ENCODE results near the gene MINDY4.

Gene MINDY4

GRCh38 chr7:30906515-30907240, 135.5 kb downstream of the MINDY4 start:
- no peak for DNase-seq

GRCh38 chr7:30907527-30908267, 136.5 kb downstream of the MINDY4 start:
- DNase-seq, result no peak

GRCh38 chr7:30908681-30909080, 137.5 kb downstream of the MINDY4 start:
- DNase-seq, result no peak

- no peak for DNase-seq
These were observed 138.2 kb downstream of the MINDY4 start for GRCh38 chr7:30909431-30909830.

GRCh38 chr7:30910411-30911073, 139.3 kb downstream of the MINDY4 start:
- no peak for DNase-seq

GRCh38 chr7:30911133-30911532, 139.9 kb downstream of the MINDY4 start:
- DNase-seq, result no peak

GRCh38 chr7:30911561-30911969, 140.3 kb downstream of the MINDY4 start, which contains the start of gene AQP1:
Gene AQP1 (plus strand): TSS chr7:30911853. CDS start chr7:30911910, 57 bp downstream.
- no peak for DNase-seq

GRCh38 chr7:30912021-30912730, 141.0 kb downstream of the MINDY4 start:
- no peak for DNase-seq

GRCh38 chr7:30912731-30912985, 141.4 kb downstream of the MINDY4 start:
- DNase-seq, result no peak

- DNase-seq, result no peak
These were observed 142.0 kb downstream of the MINDY4 start for GRCh38 chr7:30912986-30913811.

GRCh38 chr7:30913821-30914515, 142.8 kb downstream of the MINDY4 start:
- DNase-seq, result no peak

GRCh38 chr7:30914596-30914995, 143.4 kb downstream of the MINDY4 start:
- peak; percentile 11 for DNase-seq

- DNase-seq, result no peak
These were observed 143.9 kb downstream of the MINDY4 start for GRCh38 chr7:30915005-30915601.

- no peak for DNase-seq
These were observed 144.5 kb downstream of the MINDY4 start for GRCh38 chr7:30915751-30916150.

- no peak for DNase-seq
These were observed 145.0 kb downstream of the MINDY4 start for GRCh38 chr7:30916255-30916654.

- DNase-seq, result no peak
These were observed 145.6 kb downstream of the MINDY4 start for GRCh38 chr7:30916767-30917166.

GRCh38 chr7:30917216-30917893, 146.1 kb downstream of the MINDY4 start:
- DNase-seq, result no peak

- no peak for DNase-seq
These were observed 147.5 kb downstream of the MINDY4 start for GRCh38 chr7:30918676-30919075.

- DNase-seq, result no peak
These were observed 148.9 kb downstream of the MINDY4 start for GRCh38 chr7:30920021-30920583.

Measured in activated CD4-positive, alpha-beta T cell treated with anti-CD3 and anti-CD28 coated beads for 48 hours (primary cell).